IMR-90 (cell line): ENCODE results near the gene BMP15. TPM values are rescaled to one million over a fixed set of nuclear protein-coding genes. Genes with fewer than 3 reads are reported as not detected.

ENCODE experiments used
- ATAC-seq: fragments of 200-7000 bp; cut with Tn5 transposase; 2 replicates; pipeline ENCODE4 v1.9.1; 2020; ENCODE audit warnings: low read depth, mild to moderate bottlenecking, moderate library complexity
- BruUV-seq: library from RNA; stranded (reverse); fragments of 400-500 nt; replicated peaks from 2 replicates; lab custom pipeline; 2021; lab: Mats Ljungman, UMichigan
- CTCF ChIA-PET: fragments of 300-600 bp; formaldehyde crosslinking; extraction: SDS; loops from one replicate; lab custom pipeline; 2021; ENCODE audit warnings: antibody characterized with exemption; lab: Yijun Ruan, JAX
- POLR2A ChIA-PET: fragments of 300-600 bp; sonication (Branson Sonifier 250); formaldehyde crosslinking; loops from one replicate; lab custom pipeline; 2022; ENCODE audit warnings: antibody characterized with exemption; ENCODE audit not compliant: unreplicated experiment; lab: Charles Lee
- DNase-seq: peaks from one replicate; pipeline ENCODE4 v3.0.0; 2013
- H2AFZ ChIP-seq: replicated peaks from 2 replicates; pipeline ENCODE3; 2013; ENCODE audit warnings: low read length, mild to moderate bottlenecking; ENCODE audit not compliant: poor library complexity
- H2AK5ac ChIP-seq: 2 replicates; pipeline ENCODE4 v1.6.1; 2013; ENCODE audit warnings: low read depth, low read length, inconsistent platforms
- H2AK9ac ChIP-seq: replicated peaks from 2 replicates; pipeline ENCODE3; 2013; ENCODE audit warnings: mild to moderate bottlenecking, low read depth, low read length, moderate library complexity; ENCODE audit not compliant: poor library complexity
- H2BK120ac ChIP-seq: 2 replicates; pipeline ENCODE4 v1.6.1; 2013; ENCODE audit warnings: low read depth, low read length, inconsistent platforms
- H2BK15ac ChIP-seq: 3 replicates; pipeline ENCODE4 v1.6.1; 2013; ENCODE audit warnings: low read depth, low read length, inconsistent platforms
- H2BK20ac ChIP-seq: 2 replicates; pipeline ENCODE4 v1.6.1; 2013; ENCODE audit warnings: low read depth, mild to moderate bottlenecking, inconsistent platforms, low read length, moderate library complexity
- H2BK5ac ChIP-seq: 2 replicates; pipeline ENCODE4 v1.6.1; 2013; ENCODE audit warnings: mild to moderate bottlenecking, low read depth, low read length, inconsistent platforms; ENCODE audit not compliant: poor library complexity, severe bottlenecking
- H3K14ac ChIP-seq: replicated peaks from 2 replicates; pipeline ENCODE4 v1.6.1; 2013; ENCODE audit warnings: low read depth, low read length, inconsistent platforms
- H3K18ac ChIP-seq: 2 replicates; pipeline ENCODE4 v1.6.1; 2013; ENCODE audit warnings: low read depth, low read length, control low read depth
- H3K23ac ChIP-seq: 2 replicates; pipeline ENCODE4 v1.6.1; 2013; ENCODE audit warnings: low read depth, low read length, inconsistent platforms
- H3K27ac ChIP-seq: 2 replicates; pipeline ENCODE4 v1.5.1; 2013; ENCODE audit warnings: mild to moderate bottlenecking, control low read depth, low read length; ENCODE audit not compliant: insufficient read depth
- H3K27me3 ChIP-seq: 2 replicates; pipeline ENCODE4 v1.6.1; 2013; ENCODE audit warnings: low read length; ENCODE audit not compliant: control insufficient read depth, insufficient read depth
- H3K36me3 ChIP-seq: 2 replicates; pipeline ENCODE4 v1.6.1; 2013; ENCODE audit warnings: low read length, mixed read lengths; ENCODE audit not compliant: control insufficient read depth, insufficient read depth
- H3K4ac ChIP-seq: 2 replicates; pipeline ENCODE4 v1.6.1; 2013; ENCODE audit warnings: low read depth, low read length, inconsistent platforms
- H3K4me1 ChIP-seq: 2 replicates; pipeline ENCODE4 v1.6.1; 2013; ENCODE audit warnings: low read length, mixed read lengths; ENCODE audit not compliant: control insufficient read depth, insufficient read depth
- H3K4me2 ChIP-seq: 2 replicates; pipeline ENCODE4 v1.6.1; 2013; ENCODE audit warnings: low read depth, mild to moderate bottlenecking, control low read depth, low read length, moderate library complexity
- H3K4me3 ChIP-seq: 2 replicates; pipeline ENCODE4 v1.5.1; 2013; ENCODE audit warnings: low read depth, mild to moderate bottlenecking, control low read depth, low read length, moderate library complexity; ENCODE audit not compliant: insufficient read depth
- H3K56ac ChIP-seq: 2 replicates; pipeline ENCODE4 v1.6.1; 2013; ENCODE audit warnings: low read length, inconsistent platforms; ENCODE audit not compliant: insufficient read depth; ENCODE audit errors: extremely low read depth
- H3K79me1 ChIP-seq, 2 experiments: 2 replicates each; pipeline ENCODE4 v1.6.1; 2013; ENCODE audit warnings: low read length in 2 of 2, inconsistent platforms in 1 of 2, low read depth in 1 of 2
- H3K9ac ChIP-seq: 2 replicates; pipeline ENCODE4 v1.6.1; 2013; ENCODE audit warnings: low read depth, low read length, control low read depth
- H3K9me1 ChIP-seq: 2 replicates; pipeline ENCODE4 v1.6.1; 2013; ENCODE audit warnings: low read length, inconsistent platforms; ENCODE audit not compliant: insufficient read depth
- H3K9me3 ChIP-seq: 2 replicates; pipeline ENCODE4 v1.6.1; 2013; ENCODE audit warnings: low read length; ENCODE audit not compliant: control insufficient read depth, insufficient read depth
- H4K20me1 ChIP-seq: 2 replicates; pipeline ENCODE4 v1.6.1; 2013; ENCODE audit warnings: low read length, inconsistent platforms; ENCODE audit not compliant: insufficient read depth
- H4K5ac ChIP-seq: 2 replicates; pipeline ENCODE4 v1.6.1; 2013; ENCODE audit warnings: mild to moderate bottlenecking, low read depth, low read length, control low read depth
- H4K8ac ChIP-seq, 2 experiments: 2 replicates each; pipeline ENCODE4 v1.6.1; 2013; ENCODE audit warnings: low read depth in 2 of 2, low read length in 2 of 2, control low read depth in 1 of 2, inconsistent platforms in 1 of 2
- H4K91ac ChIP-seq: 2 replicates; pipeline ENCODE4 v1.6.1; 2013; ENCODE audit warnings: low read depth, low read length, inconsistent platforms; ENCODE audit not compliant: insufficient read depth
- BHLHE40 ChIP-seq: fragments of 150-350 bp; IDR thresholded peaks from 2 replicates; pipeline ENCODE4 v1.6.1; 2016; ENCODE audit warnings: mild to moderate bottlenecking, low read depth, low read length
- CEBPB ChIP-seq: IDR thresholded peaks from 2 replicates; pipeline ENCODE4 v1.6.1; 2012; ENCODE audit warnings: low read depth, low read length, improper control_type of control experiment
- CHD1 ChIP-seq: IDR thresholded peaks from 2 replicates; pipeline ENCODE4 v1.6.1; 2012; ENCODE audit warnings: low read depth, low read length, improper control_type of control experiment
- FOS ChIP-seq: fragments of 150-350 bp; IDR thresholded peaks from 2 replicates; pipeline ENCODE4 v1.6.1; 2016; ENCODE audit warnings: low read depth, low read length
- RAD21 ChIP-seq: IDR thresholded peaks from 2 replicates; pipeline ENCODE4 v1.6.1; 2012; ENCODE audit warnings: low read length, improper control_type of control experiment
- RCOR1 ChIP-seq: IDR thresholded peaks from 2 replicates; pipeline ENCODE4 v1.6.1; 2012; ENCODE audit warnings: mild to moderate bottlenecking, low read length, improper control_type of control experiment; ENCODE audit not compliant: insufficient replicate concordance
- USF2 ChIP-seq: fragments of 150-350 bp; IDR thresholded peaks from 2 replicates; pipeline ENCODE4 v1.6.1; 2017; ENCODE audit warnings: mild to moderate bottlenecking, antibody characterized with exemption, low read length, low read depth
- WGBS, 2 experiments: methylation state at CpG; one replicate each; pipeline versions ENCODE4 v1.1.5 to v1.1.7; 2013; ENCODE audit warnings: missing lambda C conversion rate in 2 of 2; ENCODE audit not compliant: insufficient read length in 1 of 2; ENCODE audit errors: extremely low coverage in 2 of 2; 5-methylcytosine and 5-hydroxymethylcytosine counted together
- dilution Hi-C: fragments of 300-500 bp; cut with HindIII; formaldehyde crosslinking; loops from one replicate; pipeline ENCODE4 v1.14.3; 2018; ENCODE audit warnings: low sequenced_read_pairs; ENCODE audit not compliant: unreplicated experiment
- in situ Hi-C: fragments of 300-500 bp; cut with MboI; formaldehyde crosslinking; loops from 3 replicates; pipeline ENCODE4 v1.14.3; 2019; ENCODE audit warnings: low sequenced_read_pairs, inconsistent platforms, mixed read lengths
- intact Hi-C: fragments of 100-400 bp; cut with micrococcal nuclease; formaldehyde crosslinking; loops from 2 replicates; pipeline ENCODE4 v1.10.0; 2022
- polyA plus RNA-seq, 3 experiments: library from polyadenylated mRNA; depleted of rRNA; stranded (reverse); fragments of >200 nt; gene quantifications; 2 replicates each; pipeline ENCODE4 v1.2.3, GENCODE V29; 2012; ENCODE audit warnings: low replicate concordance in 1 of 3
- total RNA-seq: library from RNA; depleted of rRNA; stranded (reverse); fragments of >200 nt; gene quantifications from 2 replicates; pipeline ENCODE4 v1.2.3, GENCODE V29; 2012

BMP15 gene
- total and polyA plus RNA-seq, 2 of the 4 experiments (the other 2 are of a cell fraction): not detected

- H3K27me3 ChIP-seq: no peaks in the 10 kb centered on the region; the same call in 1 of the 2 replicates
- no peak overlapping the region for H3K4me3 ChIP-seq
- H4K91ac ChIP-seq: no peak overlapping the region
- no peaks in the 10 kb centered on the region for H3K36me3 ChIP-seq
- H4K8ac ChIP-seq: no peak overlapping the region
- ChIA-PET POLR2A (no interaction called here), CTCF (no interaction called here)
- no peak overlapping the region for H2BK5ac ChIP-seq
- intact Hi-C loops (no loop called here), in situ Hi-C loops (no loop called here), dilution Hi-C loops (no loop called here)
- ATAC-seq (no peak), DNase-seq (no peak)
- no peak overlapping the region for H3K14ac ChIP-seq
- no peak overlapping the region for H3K4ac ChIP-seq
- H3K23ac ChIP-seq: no peak overlapping the region
- no CpG with 5 or more reads among the region's 1 CpG for WGBS, 2 experiments
- H3K4me2 ChIP-seq: no peak overlapping the region
- TF ChIP-seq CEBPB (no peak), USF2 (no peak), BHLHE40 (no peak), RCOR1 (no peak), RAD21 (no peak), FOS (no peak), CHD1 (no peak)
- no peak overlapping the region for H3K56ac ChIP-seq
- no peaks in the 10 kb centered on the region for H4K20me1 ChIP-seq
- no peak overlapping the region for H2AFZ ChIP-seq
- no peak overlapping the region for H3K18ac ChIP-seq
- no peak overlapping the region for H2BK120ac ChIP-seq
- no peak overlapping the region for H2AK5ac ChIP-seq
- no peaks in the 10 kb centered on the region for H3K9me1 ChIP-seq
- H3K9me3 ChIP-seq: no peaks in the 10 kb centered on the region
- H3K4me1 ChIP-seq: no peaks in the 10 kb centered on the region
- no peak overlapping the region for H3K9ac ChIP-seq
- BruUV-seq: no TSS peak
- H2AK9ac ChIP-seq: no peak overlapping the region
- H2BK20ac ChIP-seq: no peak overlapping the region
- H3K79me1 ChIP-seq: no peaks in the 10 kb centered on the region
- H3K27ac ChIP-seq: no peak overlapping the region
- no peak overlapping the region for H4K5ac ChIP-seq
- no peak overlapping the region for H2BK15ac ChIP-seq
Measured at GRCh38 chrX:50893466-50893865, 17.1 kb upstream of the BMP15 start.
